DMS53 (cell line): Measurements from ENCODE around the gene BMERB1.

Experiments
- DNase-seq: peaks from one replicate; lab custom pipeline; 2025; lab: John Stamatoyannopoulos, UW

BMERB1 gene

GRCh38 chr16:15613676-15614075 lies 179.3 kb downstream of the BMERB1 start:
- no peak for DNase-seq

GRCh38 chr16:15616012-15616411 lies 181.6 kb downstream of the BMERB1 start:
- no peak for DNase-seq

- no peak for DNase-seq
Observed at GRCh38 chr16:15616475-15617165, 182.2 kb downstream of the BMERB1 start.

GRCh38 chr16:15617901-15618300 lies 183.5 kb downstream of the BMERB1 start:
- DNase-seq, result no peak

GRCh38 chr16:15618392-15618791 lies 184.0 kb downstream of the BMERB1 start:
- no peak for DNase-seq

- no peak for DNase-seq
Observed at GRCh38 chr16:15620611-15621195, 186.3 kb downstream of the BMERB1 start.

- no peak for DNase-seq
Observed at GRCh38 chr16:15621456-15621855, 187.1 kb downstream of the BMERB1 start.

GRCh38 chr16:15621889-15622288 lies 187.5 kb downstream of the BMERB1 start:
- no peak for DNase-seq

GRCh38 chr16:15631730-15632409 lies 197.5 kb downstream of the BMERB1 start:
- DNase-seq, result no peak

- DNase-seq, result no peak
Observed at GRCh38 chr16:15635926-15636325, 201.5 kb downstream of the BMERB1 start.

GRCh38 chr16:15636392-15636873 lies 202.0 kb downstream of the BMERB1 start:
- no peak for DNase-seq
